GM21737 (cell line): ENCODE data around the gene ATG13.
"Not testable (repeated sequence)": the region's sequence is repeated elsewhere in the genome, so short reads cannot be mapped to it uniquely, and the experiment has no call there.

Experiments
- ATAC-seq: cut with Tn5 transposase; IDR thresholded peaks from one replicate; pipeline ENCODE4 v1.9.1; 2021; ENCODE audit warnings: mild to moderate bottlenecking, moderate library complexity; ENCODE audit not compliant: unreplicated experiment

The ATG13 gene

GRCh38 chr11:46617134-46617971, at the start of gene ATG13, which contains the start of gene HARBI1:
Gene ATG13 (plus strand): TSS chr11:46617553. CDS start chr11:46644292, 26,739 bp downstream.
Gene HARBI1 (minus strand): TSS chr11:46617227. CDS start chr11:46616237, 990 bp downstream.
- peak; percentile 93 for ATAC-seq

- ATAC-seq, result no peak
Observed at GRCh38 chr11:46570790-46571398, 46.5 kb upstream of the ATG13 start.

GRCh38 chr11:46574656-46575055, 42.7 kb upstream of the ATG13 start:
- no peak for ATAC-seq

GRCh38 chr11:46577058-46577457, 40.3 kb upstream of the ATG13 start:
- no peak for ATAC-seq

- ATAC-seq, result no peak
Observed at GRCh38 chr11:46582588-46582987, 34.8 kb upstream of the ATG13 start.

- ATAC-seq, result not testable (repeated sequence)
Observed at GRCh38 chr11:46583513-46583912, 33.8 kb upstream of the ATG13 start.

- no peak for ATAC-seq
Observed at GRCh38 chr11:46588131-46588530, 29.2 kb upstream of the ATG13 start.

- no peak for ATAC-seq
Observed at GRCh38 chr11:46588915-46589314, 28.4 kb upstream of the ATG13 start.

GRCh38 chr11:46590740-46591605, 26.4 kb upstream of the ATG13 start:
- no peak for ATAC-seq

GRCh38 chr11:46593550-46594373, 23.6 kb upstream of the ATG13 start, which contains the start of gene AMBRA1:
Gene AMBRA1 (minus strand): TSS chr11:46594023. CDS start chr11:46548380, 45,643 bp downstream.
- peak; percentile 72 for ATAC-seq

GRCh38 chr11:46594374-46594700, 23.0 kb upstream of the ATG13 start:
- no peak for ATAC-seq

GRCh38 chr11:46594785-46595184, 22.6 kb upstream of the ATG13 start:
- ATAC-seq, result no peak

- ATAC-seq, result no peak
Observed at GRCh38 chr11:46597155-46597554, 20.2 kb upstream of the ATG13 start.

GRCh38 chr11:46597609-46598219, 19.6 kb upstream of the ATG13 start:
- no peak for ATAC-seq

- no peak for ATAC-seq
Observed at GRCh38 chr11:46599340-46600193, 17.8 kb upstream of the ATG13 start.

- no peak for ATAC-seq
Observed at GRCh38 chr11:46600194-46600960, 17.0 kb upstream of the ATG13 start.

GRCh38 chr11:46601129-46601528, 16.2 kb upstream of the ATG13 start:
- ATAC-seq, result no peak

GRCh38 chr11:46603704-46604308, 13.5 kb upstream of the ATG13 start:
- ATAC-seq, result peak; percentile 54
